Activated T-cell treated with anti-CD3 and anti-CD28 coated beads for 4 hours (primary cell): ENCODE results near the gene ACTN1.
"Not testable (repeated sequence)": the region's sequence is repeated elsewhere in the genome, so short reads cannot be mapped to it uniquely, and the experiment has no call there.

Experiments used
- DNase-seq: peaks from one replicate; pipeline ENCODE4 v3.0.0-alpha.2; 2020

ACTN1 gene

DNA sequence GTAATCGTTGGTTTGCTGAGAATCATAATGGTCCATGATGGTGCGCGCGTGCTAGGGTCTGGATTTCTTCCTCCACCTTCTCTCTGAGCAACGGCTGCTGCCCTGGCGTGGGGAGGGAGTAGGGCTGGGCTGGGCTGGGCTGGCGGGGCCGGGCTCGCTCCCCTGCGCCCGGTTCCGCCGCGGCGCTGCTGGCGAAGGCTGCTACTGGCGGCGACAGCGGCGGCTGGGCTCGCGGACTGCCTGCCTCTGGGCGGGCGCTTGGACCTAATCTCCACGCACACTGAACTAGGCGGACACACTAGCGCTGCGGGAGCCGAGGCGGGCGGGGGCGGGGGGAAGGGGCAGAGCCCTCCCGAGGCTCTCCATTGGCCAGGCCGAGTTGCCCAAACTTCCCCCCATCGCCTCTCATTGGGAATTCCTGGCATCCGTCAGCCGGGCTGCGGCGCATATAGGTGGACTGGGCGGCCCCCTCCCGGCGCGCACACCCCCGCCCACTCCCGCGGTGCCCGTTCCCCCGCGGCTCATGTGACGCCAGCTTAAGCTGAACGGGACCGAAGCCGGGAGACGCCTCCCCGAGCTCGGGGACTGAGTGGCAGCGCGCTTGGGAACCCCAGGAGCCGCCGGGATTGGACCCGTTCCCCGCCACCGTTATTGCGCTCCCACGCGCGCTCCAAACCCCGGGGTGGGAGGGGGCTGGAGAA, at the start of gene ACTN1:
Gene ACTN1 (minus strand): TSS at position 282 of the 701 bp plus-strand sequence. CDS start 246 bp downstream, at position 36.
- peak; percentile 33 for DNase-seq

DNA sequence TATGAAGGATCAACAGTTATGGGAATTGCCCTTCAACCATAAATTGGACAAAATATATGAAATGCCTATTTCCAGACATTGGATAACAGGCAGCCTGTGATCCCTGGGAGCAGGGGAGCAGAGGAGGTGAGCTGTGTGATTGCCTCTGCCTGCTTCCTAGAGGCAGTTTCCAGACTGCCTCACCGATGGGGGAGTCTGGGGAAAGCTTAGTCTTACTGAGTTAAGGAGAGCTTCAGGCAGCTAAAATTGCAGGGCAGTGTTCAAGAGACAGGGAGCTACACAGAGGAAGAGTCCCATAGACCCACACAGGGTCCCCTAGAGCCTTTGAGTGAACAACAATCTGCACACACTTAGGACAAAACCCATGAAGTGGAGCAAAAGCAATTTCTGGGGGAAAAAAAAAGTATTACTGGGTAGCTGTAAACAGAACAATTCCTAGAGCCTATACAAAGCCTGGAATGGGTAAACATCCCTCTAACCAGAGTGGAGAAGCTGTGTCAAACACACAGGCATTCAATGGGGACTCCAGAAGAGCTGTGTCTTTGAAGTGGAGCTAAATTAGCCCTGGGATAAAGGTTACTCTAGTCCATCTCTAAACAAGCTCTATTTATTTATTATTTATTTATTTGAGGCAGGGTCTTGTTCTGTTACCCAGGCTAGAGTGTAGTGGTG, 48.3 kb upstream of the ACTN1 start:
- DNase-seq = no peak

DNA sequence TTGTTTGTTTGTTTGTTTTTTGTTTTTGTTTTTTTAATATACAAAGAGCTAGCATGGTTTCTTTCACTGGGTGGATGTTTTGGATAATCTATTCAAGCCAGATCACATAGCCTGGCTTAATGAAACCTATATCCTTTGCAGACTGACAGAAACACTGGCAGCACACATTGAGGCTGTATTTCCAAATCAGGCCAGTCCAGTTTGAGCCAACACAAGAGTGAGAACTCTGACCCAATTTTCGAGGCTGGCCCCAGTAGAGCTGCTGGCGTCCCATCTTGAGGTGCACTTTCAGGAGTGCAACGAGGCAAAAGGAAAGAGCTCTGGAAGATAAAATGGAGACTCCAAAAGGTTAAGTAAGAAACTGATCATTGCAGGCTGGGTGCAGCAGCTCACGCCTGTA, 43.9 kb upstream of the ACTN1 start:
- DNase-seq = no peak

DNA sequence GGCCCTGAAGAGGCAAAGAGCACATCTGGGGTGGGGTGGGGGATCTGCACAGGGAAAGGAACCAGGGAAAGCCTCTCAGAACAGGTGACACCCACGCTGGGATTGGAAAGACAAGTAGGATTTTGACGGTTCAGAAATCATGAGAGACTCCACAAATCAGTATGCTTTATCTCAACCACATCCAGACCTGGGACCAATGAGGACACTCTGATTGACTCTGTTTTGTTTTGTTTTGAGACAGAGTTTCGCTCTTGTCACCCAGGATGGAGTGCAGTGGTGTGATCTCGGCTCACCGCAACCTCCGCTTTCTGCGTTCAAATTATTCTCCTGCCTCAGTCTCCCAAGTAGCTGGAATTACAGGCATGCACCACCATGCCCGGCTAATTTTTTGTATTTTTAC, 43.0 kb upstream of the ACTN1 start:
- not testable (repeated sequence) for DNase-seq

DNA sequence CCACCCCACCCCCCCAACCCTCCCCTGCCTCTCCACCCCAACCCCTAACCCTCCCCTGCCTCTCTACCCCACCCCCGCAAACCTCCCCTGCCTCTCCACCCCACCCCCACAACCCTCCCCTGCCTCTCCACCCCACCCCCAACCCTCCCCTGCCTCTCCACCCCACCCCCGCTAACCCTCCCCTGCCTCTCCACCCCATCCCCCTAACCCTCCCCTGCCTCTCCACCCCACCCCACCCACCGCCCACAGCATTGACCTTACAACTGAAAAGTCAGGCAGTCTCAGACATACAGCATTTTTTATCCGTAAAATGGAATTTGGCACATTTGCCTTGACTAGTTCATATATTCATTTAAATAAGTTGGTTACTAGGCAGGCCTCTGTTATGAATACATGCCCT, 38.6 kb upstream of the ACTN1 start:
- DNase-seq = no peak

GRCh38 chr14:69014829-69015259, 35.7 kb upstream of the ACTN1 start:
- DNase-seq = no peak

GRCh38 chr14:69013943-69014782, 35.1 kb upstream of the ACTN1 start:
- DNase-seq = no peak

DNA sequence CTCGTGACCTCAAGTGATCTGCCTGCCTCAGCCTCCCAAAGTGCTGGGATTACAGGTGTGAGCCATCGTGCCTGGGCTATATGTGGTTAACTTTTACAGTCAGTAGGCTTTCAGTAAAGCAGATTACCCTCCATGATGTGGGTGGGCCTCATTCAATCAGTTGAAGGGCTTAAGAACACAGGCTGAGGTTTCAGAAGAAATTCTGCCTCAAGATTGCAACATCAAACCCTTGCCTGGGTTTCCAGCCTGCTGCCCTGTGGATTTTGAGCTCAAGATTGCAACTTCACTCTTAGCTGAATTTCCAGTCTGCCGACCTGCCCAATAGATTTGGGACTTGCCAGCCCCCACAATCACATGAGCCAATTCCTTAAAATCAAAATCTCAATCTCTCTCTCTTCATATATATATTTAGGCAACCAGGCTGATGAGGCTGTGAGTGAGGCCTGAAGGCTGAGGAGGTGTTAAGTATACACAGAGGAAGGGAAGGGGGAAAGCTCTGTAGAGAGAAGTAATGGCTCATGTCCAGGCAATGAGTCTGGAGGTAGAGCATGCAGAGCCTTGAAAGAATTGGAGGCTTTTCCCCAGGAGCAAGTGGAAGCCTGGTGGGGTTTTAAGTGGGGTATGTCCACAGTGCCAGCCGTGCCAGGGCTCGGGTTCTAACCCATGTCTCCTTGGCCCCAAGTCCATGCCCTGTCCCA, 33.3 kb upstream of the ACTN1 start:
- DNase-seq = no peak

- no peak for DNase-seq
Measured at GRCh38 chr14:69010648-69011047, 31.5 kb upstream of the ACTN1 start.

- DNase-seq = no peak
Measured at GRCh38 chr14:69008421-69008884, 29.4 kb upstream of the ACTN1 start.

DNA sequence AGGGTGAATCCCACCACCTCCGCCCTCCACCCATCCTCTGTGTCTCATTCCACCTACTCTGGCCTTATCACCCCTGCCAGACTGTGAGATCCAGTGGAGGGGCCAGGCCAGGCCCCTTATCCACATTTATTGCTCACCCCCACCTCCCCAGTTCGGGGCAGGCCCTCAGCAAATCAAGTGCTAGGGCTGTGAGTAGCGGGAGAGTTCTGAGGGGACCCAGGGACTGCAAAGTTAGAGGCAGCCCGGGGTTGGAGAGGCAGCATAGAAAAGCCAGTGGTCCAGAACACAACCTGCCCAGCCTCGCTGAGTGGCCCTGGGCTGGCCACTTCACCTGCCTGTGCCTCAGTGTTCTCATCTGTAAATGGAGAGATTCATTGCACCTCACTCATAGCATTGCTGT, 27.2 kb upstream of the ACTN1 start:
- DNase-seq = no peak

DNA sequence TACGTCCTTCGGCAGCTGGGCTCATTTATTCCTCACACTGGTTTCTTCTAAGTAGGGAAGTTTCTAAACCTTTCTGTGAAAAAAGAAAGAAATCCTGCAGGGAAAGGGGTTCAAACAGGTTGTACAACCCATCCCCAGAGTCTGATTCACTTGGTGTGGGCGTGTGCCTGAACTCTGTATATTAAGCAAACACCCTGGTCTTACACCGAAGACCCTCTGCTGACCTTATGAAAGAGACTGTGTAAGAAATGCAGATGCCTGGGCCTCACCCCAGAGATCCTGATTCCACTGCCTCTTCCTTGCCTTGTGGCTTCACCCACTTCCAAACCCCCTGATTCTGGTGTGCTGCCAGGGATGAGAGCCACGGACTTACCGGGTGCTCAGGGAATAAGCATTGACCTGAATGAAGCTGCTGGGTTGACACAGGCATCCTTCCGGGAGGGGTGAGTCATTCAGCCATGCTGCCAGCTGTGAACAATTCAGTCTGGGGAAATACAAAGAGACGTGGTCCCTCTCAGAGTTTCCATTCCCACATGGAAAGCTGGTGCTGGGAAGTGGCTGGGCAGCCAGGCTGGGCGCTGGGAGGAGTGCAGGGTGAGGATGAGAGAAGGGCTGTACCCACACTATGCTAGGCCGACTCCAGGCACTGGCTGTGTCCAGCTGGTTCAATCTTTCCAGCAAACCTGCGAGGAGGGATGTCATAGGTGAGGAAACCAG, 26.5 kb upstream of the ACTN1 start:
- no peak for DNase-seq

DNA sequence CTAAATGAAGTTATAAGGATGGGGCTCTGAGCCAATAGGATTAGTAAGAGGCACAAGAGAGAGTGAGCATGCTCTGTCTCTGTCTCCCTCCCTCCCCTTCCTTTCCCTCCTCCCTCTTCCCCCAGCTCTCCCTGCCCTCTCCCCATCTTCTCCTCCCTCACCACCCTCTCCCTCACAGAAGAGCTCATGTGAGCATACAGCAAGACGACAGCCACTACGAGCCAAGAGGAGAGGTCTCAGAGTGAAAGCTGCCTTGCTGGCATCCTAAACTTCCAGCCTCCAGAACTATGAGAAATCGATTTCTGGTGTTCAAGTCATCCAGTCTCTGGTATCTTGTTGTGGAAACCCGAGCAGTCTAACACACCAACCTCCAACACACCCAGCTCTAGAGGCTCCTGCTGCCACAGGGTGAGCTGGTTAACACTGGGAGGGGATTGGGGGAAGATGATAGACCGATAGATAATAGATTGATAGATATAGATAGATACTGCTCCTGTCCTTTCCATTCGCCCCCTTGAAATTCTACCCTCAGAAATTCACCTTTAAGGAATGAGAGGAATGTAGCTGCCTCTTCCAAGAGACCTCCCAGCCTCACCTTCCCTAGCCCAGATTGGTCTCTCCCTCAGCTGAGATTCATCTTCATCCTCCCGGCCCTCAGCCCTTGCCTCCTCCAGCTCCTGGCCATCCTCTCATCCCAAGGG, 25.8 kb upstream of the ACTN1 start:
- DNase-seq = no peak

- DNase-seq = no peak
Measured at GRCh38 chr14:69003626-69004025, 24.5 kb upstream of the ACTN1 start.

DNA sequence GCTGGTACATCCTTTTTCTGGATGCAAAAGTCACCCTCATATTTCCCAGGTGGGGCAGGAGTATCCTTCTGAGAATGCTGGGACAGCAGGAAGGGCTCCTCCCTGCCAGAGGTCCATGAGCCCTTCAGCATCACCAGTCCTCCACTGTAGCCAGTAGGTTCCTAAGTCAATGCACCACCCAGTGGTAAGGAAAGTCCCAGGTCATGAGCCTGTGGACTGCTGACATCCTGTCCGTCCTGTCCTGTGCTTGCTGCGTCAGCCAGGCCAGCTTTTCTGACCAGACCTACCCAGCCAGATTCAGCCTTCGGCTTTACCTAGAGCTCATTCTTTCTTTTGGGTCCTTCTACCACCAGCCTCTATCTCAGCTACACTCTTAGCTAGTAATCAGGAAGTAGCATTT, 23.0 kb upstream of the ACTN1 start:
- no peak for DNase-seq

DNA sequence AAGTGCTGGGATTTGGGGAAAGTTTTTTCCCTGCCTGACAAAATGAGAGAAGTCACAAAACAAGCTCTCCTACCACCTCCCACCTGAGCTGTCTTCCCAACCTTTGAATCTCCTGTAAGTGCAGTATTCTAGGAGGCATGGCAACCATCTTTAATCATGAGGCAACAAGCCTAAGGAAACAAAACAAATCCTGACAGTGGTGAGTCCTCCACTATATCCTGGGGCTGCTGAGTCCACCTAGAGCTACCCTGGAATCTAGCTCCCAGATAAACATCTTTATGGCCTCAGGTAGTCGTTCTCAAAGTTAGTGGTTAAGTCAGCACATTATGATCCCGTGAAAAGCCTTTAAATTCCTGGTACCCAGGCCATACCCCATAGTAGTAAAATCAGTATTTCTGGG, 22.3 kb upstream of the ACTN1 start:
- DNase-seq = no peak

GRCh38 chr14:68998062-68998461, 19.0 kb upstream of the ACTN1 start:
- no peak for DNase-seq

- no peak for DNase-seq
Measured at GRCh38 chr14:68995731-68996130, 16.6 kb upstream of the ACTN1 start.

- no peak for DNase-seq
Measured at GRCh38 chr14:68994056-68994455, 15.0 kb upstream of the ACTN1 start.

DNA sequence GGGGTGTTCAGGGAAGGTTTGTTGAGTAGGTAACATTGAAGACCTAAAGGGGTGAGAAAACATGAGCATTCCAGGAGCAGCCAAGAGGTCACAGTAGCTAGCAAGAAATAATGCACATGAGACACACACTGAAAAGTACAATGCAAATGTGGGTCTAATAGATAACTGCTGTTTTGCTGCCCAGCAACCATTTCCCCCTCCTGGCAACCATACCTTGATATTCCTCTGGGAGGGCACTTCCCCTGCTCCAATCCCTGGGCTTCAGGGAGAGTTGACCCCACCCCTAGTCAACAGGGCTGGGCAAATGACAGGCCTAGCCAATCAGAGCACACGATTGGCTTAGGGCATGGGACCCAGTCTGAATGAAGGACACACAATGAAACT, 8.5 kb upstream of the ACTN1 start:
- no peak for DNase-seq

DNA sequence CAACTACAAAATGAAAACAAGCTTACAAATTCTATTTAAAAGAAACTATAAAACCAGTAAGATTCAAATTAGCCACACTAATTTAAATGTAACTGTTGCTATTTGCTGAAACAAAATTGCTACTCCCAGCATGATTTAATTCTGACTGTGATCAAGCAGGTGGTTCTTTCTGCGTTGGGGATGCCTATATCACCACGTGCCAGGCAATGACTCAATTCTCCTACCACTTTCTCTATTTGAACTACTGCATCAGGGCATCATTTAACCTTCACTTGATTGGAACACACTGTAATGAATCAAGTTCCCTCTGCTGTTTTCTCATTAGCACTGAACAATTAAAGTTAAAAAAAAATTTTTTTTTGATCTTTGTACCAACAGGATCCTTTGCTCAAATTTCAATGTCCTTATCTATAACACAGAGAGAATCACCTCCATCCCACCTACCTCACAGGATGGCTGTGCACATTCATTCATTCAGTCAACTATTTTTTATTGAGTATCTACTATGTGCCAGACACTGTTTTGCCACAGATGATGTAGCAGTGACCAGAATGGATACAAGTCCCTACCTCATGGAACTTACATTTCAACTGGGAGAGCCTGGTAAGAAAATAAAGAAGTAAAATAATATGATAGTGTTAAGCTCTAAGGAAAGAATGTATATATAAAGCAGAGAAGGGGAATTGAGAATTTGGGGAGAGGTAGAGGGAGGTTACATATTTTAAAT, 8.0 kb upstream of the ACTN1 start:
- DNase-seq = no peak
